ENCODE results near the gene USP22. TPM values are rescaled to one million over a fixed set of nuclear protein-coding genes. Genes with fewer than 3 reads are reported as not detected.

The USP22 gene
- total and polyA plus RNA-seq, 2 experiments from 2014 or later = 68.9 to 296 TPM

- Histone ChIP-seq H3K27me3 (ENCODE audit: insufficient read depth) (no peaks in the 10 kb centered on the region), H2AFZ (no peak overlapping the region), H3K27ac (ENCODE audit: low read depth) (no peak overlapping the region), H3K4me1 (ENCODE audit: insufficient read depth) (no peaks in the 10 kb centered on the region), H4K20me1 (replicated peaks; ENCODE audit: insufficient read depth) (no peaks in the 10 kb centered on the region), H3K4me2 (no peak overlapping the region), H3K36me3 (ENCODE audit: insufficient read depth) (no peaks in the 10 kb centered on the region), H3F3A (replicated peaks; ENCODE audit: low read depth) (no peaks in the 10 kb centered on the region), H3K9me2 (ENCODE audit: insufficient read depth) (no peaks in the 10 kb centered on the region), H3K79me2 (replicated peaks; ENCODE audit: insufficient read depth) (no peaks in the 10 kb centered on the region), H3K4me3 (no peak overlapping the region)
- DNase-seq (ENCODE audit: low spot score) (no peak), ATAC-seq (no peak)
- no peak for TF ChIP-seq ZNF331 (CRISPR knock-in tag; IDR thresholded peaks at IDR 0.05; ENCODE audit: low read depth)
- TF ChIP-seq EZH2 (IDR thresholded peaks at IDR 0.05; ENCODE audit: low read depth, unreplicated experiment) = no peak
- no peak for TF ChIP-seq POLR2AphosphoS5 (IDR thresholded peaks at IDR 0.05; ENCODE audit: low read depth)
- no peak for TF ChIP-seq CTCF (conservative IDR thresholded peaks at IDR 0.05; ENCODE audit: low read depth in 2 of 2)
- no peak for TF ChIP-seq STAT1 (IDR thresholded peaks at IDR 0.05; ENCODE audit: unreplicated experiment)
- Mint-ChIP-seq H3K27ac (no peak overlapping the region), H3K4me1 (peaks cover 9% of the 10 kb centered on the region; the same call in 2 of the 3 replicates), H3K4me3 (no peak overlapping the region), H3K36me3 (ENCODE audit: low read depth) (no peaks in the 10 kb centered on the region), H3K27me3 (ENCODE audit: insufficient read depth, low read depth, poor library complexity) (peaks cover 7% of the 10 kb centered on the region), H3K9me3 (no peaks in the 10 kb centered on the region)
Measured at GRCh38 chr17:21061971-21062526, 19.2 kb upstream of the USP22 start.

- H3K27me3 Mint-ChIP-seq (ENCODE audit: insufficient read depth, low read depth, poor library complexity) = peaks cover 7% of the 10 kb centered on the region
- ATAC-seq = peak; percentile 62
- Histone ChIP-seq H3K36me3 (ENCODE audit: insufficient read depth) (no peaks in the 10 kb centered on the region), H3K4me2 (no peak overlapping the region), H2AFZ (no peak overlapping the region), H3F3A (replicated peaks; ENCODE audit: low read depth) (no peaks in the 10 kb centered on the region), H3K4me1 (ENCODE audit: insufficient read depth) (no peaks in the 10 kb centered on the region), H3K4me3 (no peak overlapping the region), H3K27ac (ENCODE audit: low read depth) (no peak overlapping the region), H3K27me3 (ENCODE audit: insufficient read depth) (no peaks in the 10 kb centered on the region), H4K20me1 (replicated peaks; ENCODE audit: insufficient read depth) (no peaks in the 10 kb centered on the region), H3K79me2 (replicated peaks; ENCODE audit: insufficient read depth) (no peaks in the 10 kb centered on the region), H3K9me2 (ENCODE audit: insufficient read depth) (no peaks in the 10 kb centered on the region)
- peaks cover 9% of the 10 kb centered on the region; the same call in 2 of the 3 replicates for H3K4me1 Mint-ChIP-seq
- no peaks in the 10 kb centered on the region for H3K36me3 Mint-ChIP-seq (ENCODE audit: low read depth)
- no peak for DNase-seq (ENCODE audit: low spot score)
- H3K27ac Mint-ChIP-seq = no peak overlapping the region
- no peaks in the 10 kb centered on the region for H3K9me3 Mint-ChIP-seq
- H3K4me3 Mint-ChIP-seq = no peak overlapping the region
- no peak for TF ChIP-seq EZH2 (IDR thresholded peaks at IDR 0.05; ENCODE audit: low read depth, unreplicated experiment)
- TF ChIP-seq NANOG (IDR thresholded peaks at IDR 0.05; ENCODE audit: borderline replicate concordance) = no peak
- TF ChIP-seq POLR2AphosphoS5 (IDR thresholded peaks at IDR 0.05; ENCODE audit: low read depth) = no peak
- TF ChIP-seq JUNB (IDR thresholded peaks at IDR 0.05; ENCODE audit: unreplicated experiment) = no peak
- no peak for TF ChIP-seq ETS1 (IDR thresholded peaks at IDR 0.05)
- no peak for TF ChIP-seq CTCF (conservative IDR thresholded peaks at IDR 0.05; ENCODE audit: low read depth in 2 of 2)
- no peak for TF ChIP-seq CREB1 (CRISPR knock-in tag; IDR thresholded peaks at IDR 0.05; ENCODE audit: low read depth)
- no peak for TF ChIP-seq EZH2phosphoT487 (IDR thresholded peaks at IDR 0.05; ENCODE audit: unreplicated experiment)
- TF ChIP-seq ZNF331 (CRISPR knock-in tag; IDR thresholded peaks at IDR 0.05; ENCODE audit: low read depth) = no peak
Measured at GRCh38 chr17:21061158-21061835, 18.5 kb upstream of the USP22 start.

All from GM23338 (cell line).